GM20000 (cell line): ENCODE results near the gene ERG.

Source experiments
- DNase-seq: peaks from one replicate; pipeline ENCODE4 v3.0.0; 2012; ENCODE audit warnings: low spot score
- CTCF ChIP-seq: IDR thresholded peaks from 2 replicates; pipeline ENCODE4 v1.5.1; 2012; ENCODE audit warnings: mild to moderate bottlenecking, control low read depth; ENCODE audit errors: extremely low read depth, missing control alignments

Gene ERG

DNA sequence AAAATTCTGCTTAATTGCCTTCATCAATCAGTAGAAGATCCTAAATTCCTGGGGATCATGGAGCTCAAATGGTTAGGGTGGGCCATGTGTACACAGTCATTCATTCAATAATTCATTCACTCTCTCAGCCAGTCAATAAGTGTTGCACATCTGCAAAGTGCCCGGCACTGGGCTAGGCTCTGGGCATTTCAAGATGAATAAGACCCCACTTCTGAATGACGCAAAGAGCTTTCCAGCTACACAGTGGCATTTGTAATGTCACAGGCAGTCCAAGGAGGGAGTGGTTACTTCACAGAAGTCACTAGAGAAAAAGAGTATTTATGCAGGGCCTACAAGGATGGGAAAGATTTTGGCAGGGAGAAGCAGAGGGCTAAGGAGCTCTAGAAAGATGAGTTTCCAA, 148.3 kb downstream of the ERG start:
- DNase-seq, result no peak
- TF ChIP-seq CTCF, result no peak

DNA sequence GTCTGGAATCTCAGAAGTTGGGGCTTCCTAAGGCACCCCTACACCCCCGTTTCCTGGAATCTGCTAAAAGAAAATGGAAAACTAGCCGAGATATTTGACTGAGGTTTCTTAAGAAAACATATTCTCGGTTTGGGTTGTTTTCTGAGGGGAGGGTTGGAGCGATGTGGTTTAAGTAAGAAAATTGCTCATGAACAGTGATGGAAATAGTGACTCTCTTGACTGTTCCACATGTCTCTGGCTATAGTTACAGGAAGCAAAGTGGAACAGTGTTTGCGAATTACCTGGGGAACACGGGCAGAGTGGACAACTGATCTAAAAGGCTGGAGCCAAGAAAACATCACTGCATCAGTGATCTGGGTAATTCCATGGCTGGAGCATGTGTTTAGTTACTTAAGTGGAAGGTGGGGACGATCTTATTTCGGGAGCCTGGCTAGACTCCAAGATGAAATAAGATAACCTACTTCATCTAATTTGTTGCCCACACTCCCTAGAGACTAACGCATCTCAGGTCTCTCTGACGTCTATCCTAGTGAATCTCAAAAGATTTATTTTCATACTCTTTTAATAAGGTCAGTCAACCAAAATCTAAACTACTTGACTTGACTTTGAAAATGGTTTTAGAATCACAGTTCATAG, 149.0 kb downstream of the ERG start:
- TF ChIP-seq CTCF, result no peak
- DNase-seq, result no peak

DNA sequence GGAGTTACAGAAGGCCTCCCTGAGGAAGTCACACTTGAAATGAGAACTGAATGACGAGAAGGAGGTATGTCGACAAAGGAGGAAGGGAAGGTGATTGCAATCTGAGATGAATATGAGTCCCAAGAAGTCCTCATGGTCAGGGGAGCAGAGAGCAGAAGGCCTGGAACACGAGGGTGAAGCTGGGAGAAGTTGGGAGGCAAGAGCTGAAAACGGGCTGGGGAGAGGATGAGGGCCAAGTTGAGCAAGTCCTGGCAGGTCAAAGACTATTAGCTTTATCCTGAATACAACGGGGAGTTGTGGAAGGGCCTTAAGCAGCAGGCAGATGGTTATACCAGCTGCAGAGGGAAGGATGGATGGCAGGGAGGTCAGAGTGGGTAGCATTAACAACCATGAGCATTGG, 152.0 kb downstream of the ERG start:
- no peak for DNase-seq
- no peak for TF ChIP-seq CTCF

GRCh38 chr21:38343691-38344090, 154.6 kb downstream of the ERG start:
- no peak for DNase-seq
- no peak for TF ChIP-seq CTCF

DNA sequence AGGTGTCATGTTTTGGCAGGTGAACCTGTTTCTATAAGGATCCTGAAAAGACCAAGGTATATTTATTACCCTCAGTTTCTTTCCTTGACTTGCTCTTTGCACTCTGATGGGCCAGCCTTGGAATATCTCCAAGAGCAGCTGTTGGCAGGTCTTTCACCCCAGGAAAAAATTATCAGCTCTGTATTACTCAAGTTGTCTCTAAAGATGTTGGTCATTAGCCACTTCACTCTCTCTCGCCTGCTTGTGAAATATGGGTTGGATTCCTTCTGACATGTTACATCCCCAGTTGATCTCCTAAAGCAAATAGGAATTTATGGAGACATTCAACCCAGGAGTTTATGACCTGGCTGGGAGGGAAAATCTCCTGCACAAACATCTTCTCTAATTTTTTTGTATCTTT, 155.5 kb downstream of the ERG start:
- no peak for DNase-seq
- no peak for TF ChIP-seq CTCF

- no peak for TF ChIP-seq CTCF
- no peak for DNase-seq
Measured at GRCh38 chr21:38341546-38342012, 156.7 kb downstream of the ERG start.

DNA sequence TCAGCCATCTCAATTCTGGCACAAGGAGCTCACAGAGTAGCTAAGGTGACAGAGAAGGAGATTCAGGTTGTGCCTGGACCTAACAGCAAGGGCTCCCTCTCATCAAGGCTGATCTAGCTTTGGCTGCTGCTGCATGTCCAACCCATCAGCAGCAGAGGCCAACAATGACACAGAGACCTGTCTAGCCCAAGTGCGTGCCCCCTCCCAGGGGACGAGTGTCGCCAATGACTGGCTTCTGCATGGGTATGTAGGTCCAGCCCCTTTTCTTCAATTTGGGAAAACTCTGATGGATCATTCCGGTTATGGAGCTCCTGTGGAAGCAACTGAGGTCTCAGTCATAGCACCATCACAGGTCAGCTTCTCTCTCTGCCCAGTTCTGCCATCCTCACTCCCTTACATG, 158.1 kb downstream of the ERG start:
- no peak for TF ChIP-seq CTCF
- no peak for DNase-seq
